Measurements from ENCODE around the gene MCF2L.

- TF ChIP-seq CTCF (IDR thresholded peaks at IDR 0.05) (no peak), POLR2A (IDR thresholded peaks at IDR 0.05) (no peak)
Measured at GRCh38 chr13:113122550-113123225, 153.7 kb downstream of the MCF2L start, which contains the start of gene F10.
